Sigmoid colon (tissue), 7 donors: ENCODE data around the gene LAMA3. TPM values are rescaled to one million over a fixed set of nuclear protein-coding genes. Genes with fewer than 3 reads are reported as not detected.

ENCODE experiments used
- DNase-seq: peaks from one replicate; pipeline ENCODE4 v3.0.0-alpha.2; 2019
- H3K27ac ChIP-seq, 4 donors: fragments of 200-600 bp; sonication (generic); one replicate each; pipeline ENCODE4 v1.5.1; 2016 to 2019; ENCODE audit warnings: mild to moderate bottlenecking in 1 of 4
- H3K27me3 ChIP-seq, 3 donors: fragments of 200-600 bp; sonication (generic); one replicate each; pipeline ENCODE4 v1.5.1; 2019; ENCODE audit warnings: mild to moderate bottlenecking in 1 of 3
- H3K36me3 ChIP-seq, 4 donors: fragments of 200-600 bp; sonication (generic); one replicate each; pipeline ENCODE4 v1.5.1; 2016 to 2019
- H3K4me1 ChIP-seq, 4 donors: fragments of 200-600 bp; sonication (generic); one replicate each; pipeline ENCODE4 v1.5.1; 2017 to 2019
- H3K4me3 ChIP-seq, 4 donors: fragments of 200-600 bp; sonication (generic); one replicate each; pipeline ENCODE4 v1.5.1; 2017 to 2019; ENCODE audit warnings: mild to moderate bottlenecking in 2 of 4, moderate library complexity in 1 of 4
- H3K9me3 ChIP-seq, 4 donors: fragments of 200-600 bp in 3 of 4; sonication (generic) in 3 of 4; one replicate each; pipeline versions ENCODE4 v1.5.1 to v1.6.1; 2013 to 2019
- EP300 ChIP-seq, 4 donors: sonication (generic); formaldehyde crosslinking; IDR thresholded peaks; one replicate each; pipeline ENCODE4 v1.6.1; 2017; ENCODE audit warnings: antibody characterized with exemption in 4 of 4
- POLR2A ChIP-seq, 2 donors: fragments of 450-650 bp; IDR thresholded peaks; one replicate each; pipeline ENCODE4 v1.6.1; 2016; ENCODE audit warnings: antibody characterized with exemption in 2 of 2, mild to moderate bottlenecking in 2 of 2, moderate library complexity in 2 of 2
- POLR2AphosphoS5 ChIP-seq, 4 donors: sonication (generic); formaldehyde crosslinking; IDR thresholded peaks; one replicate each; pipeline ENCODE4 v1.6.1; 2017; ENCODE audit warnings: antibody characterized with exemption in 4 of 4
- WGBS, 2 donors: extraction: QIAGEN DNeasy Blood & Tissue Kit; methylation state at CpG; one replicate each; pipeline ENCODE4 v1.1.7; 2013; 5-methylcytosine and 5-hydroxymethylcytosine counted together
- intact Hi-C: fragments of 100-400 bp; cut with DNase I; formaldehyde crosslinking; loops from one replicate; pipeline ENCODE4 v1.15.1; 2023
- polyA plus RNA-seq, 3 donors: library from polyadenylated mRNA; stranded (reverse); fragments of 200-250 nt; gene quantifications; one replicate each; pipeline ENCODE4 v1.2.3, GENCODE V29; 2013
- total RNA-seq, 4 donors: library from RNA; depleted of rRNA; stranded (reverse); fragments of >200 nt; gene quantifications; one replicate each; pipeline ENCODE4 v1.1.0, GENCODE V29; 2016
- TF ChIP-seq, protein P1 (sequence below), 4 experiments: fragments of 450-650 bp in 3 of 4; fragments of 200-600 bp in 1 of 4; IDR thresholded peaks; one replicate each; pipeline ENCODE4 v1.5.1; 2016 to 2019; ENCODE audit warnings: antibody characterized with exemption in 4 of 4, mild to moderate bottlenecking in 3 of 4, moderate library complexity in 2 of 4
- donor health status: healthy with polysubstance abuse.
- donor health status: Bipolar disorder and iron deficiency.
- donor health status: healthy.

LAMA3 gene
- total and polyA plus RNA-seq, 7 donors: 6.0 to 19.9 (median 14.1) TPM

DNA sequence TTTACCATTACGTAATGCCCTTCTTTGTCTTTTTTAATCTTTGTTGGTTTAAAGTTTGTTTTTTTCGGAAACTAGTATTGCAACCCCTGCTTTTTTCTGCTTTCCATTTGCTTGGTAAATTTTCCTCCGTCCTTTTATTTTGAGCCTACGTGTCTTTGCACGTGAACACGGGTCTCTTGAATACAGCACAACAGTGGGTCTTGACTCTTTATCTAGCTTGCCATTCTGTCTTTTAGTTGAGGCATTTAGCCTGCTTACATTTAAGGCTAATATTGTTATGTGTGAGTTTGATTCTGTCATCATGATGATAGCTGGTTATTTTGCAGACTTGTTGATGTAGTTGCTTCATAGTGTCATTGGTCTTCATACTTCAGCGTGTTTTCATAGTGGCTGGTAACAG, 287.9 kb downstream of the LAMA3 start:
- intact Hi-C loops: no loop called here
- Histone ChIP-seq H3K4me3 (no peak overlapping the region), H3K27ac (no peak overlapping the region), H3K27me3 (no peaks in the 10 kb centered on the region), H3K4me1 (peaks cover 0 to 13% (median 12%) of the 10 kb centered on the region in 4 donors), H3K36me3 (no peaks in the 10 kb centered on the region), H3K9me3 (no peaks in the 10 kb centered on the region)
- DNase-seq: no peak
- no peak for TF ChIP-seq POLR2A (IDR thresholded peaks at IDR 0.05)
- TF ChIP-seq POLR2AphosphoS5 (IDR thresholded peaks at IDR 0.05): no peak
- TF ChIP-seq, protein P1, sequence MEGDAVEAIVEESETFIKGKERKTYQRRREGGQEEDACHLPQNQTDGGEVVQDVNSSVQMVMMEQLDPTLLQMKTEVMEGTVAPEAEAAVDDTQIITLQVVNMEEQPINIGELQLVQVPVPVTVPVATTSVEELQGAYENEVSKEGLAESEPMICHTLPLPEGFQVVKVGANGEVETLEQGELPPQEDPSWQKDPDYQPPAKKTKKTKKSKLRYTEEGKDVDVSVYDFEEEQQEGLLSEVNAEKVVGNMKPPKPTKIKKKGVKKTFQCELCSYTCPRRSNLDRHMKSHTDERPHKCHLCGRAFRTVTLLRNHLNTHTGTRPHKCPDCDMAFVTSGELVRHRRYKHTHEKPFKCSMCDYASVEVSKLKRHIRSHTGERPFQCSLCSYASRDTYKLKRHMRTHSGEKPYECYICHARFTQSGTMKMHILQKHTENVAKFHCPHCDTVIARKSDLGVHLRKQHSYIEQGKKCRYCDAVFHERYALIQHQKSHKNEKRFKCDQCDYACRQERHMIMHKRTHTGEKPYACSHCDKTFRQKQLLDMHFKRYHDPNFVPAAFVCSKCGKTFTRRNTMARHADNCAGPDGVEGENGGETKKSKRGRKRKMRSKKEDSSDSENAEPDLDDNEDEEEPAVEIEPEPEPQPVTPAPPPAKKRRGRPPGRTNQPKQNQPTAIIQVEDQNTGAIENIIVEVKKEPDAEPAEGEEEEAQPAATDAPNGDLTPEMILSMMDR (IDR thresholded peaks at IDR 0.05): no peak
- TF ChIP-seq EP300 (IDR thresholded peaks at IDR 0.05): no peak
- WGBS, 2 donors: 97% methylated on average over 7 of the region's 7 CpGs

DNA sequence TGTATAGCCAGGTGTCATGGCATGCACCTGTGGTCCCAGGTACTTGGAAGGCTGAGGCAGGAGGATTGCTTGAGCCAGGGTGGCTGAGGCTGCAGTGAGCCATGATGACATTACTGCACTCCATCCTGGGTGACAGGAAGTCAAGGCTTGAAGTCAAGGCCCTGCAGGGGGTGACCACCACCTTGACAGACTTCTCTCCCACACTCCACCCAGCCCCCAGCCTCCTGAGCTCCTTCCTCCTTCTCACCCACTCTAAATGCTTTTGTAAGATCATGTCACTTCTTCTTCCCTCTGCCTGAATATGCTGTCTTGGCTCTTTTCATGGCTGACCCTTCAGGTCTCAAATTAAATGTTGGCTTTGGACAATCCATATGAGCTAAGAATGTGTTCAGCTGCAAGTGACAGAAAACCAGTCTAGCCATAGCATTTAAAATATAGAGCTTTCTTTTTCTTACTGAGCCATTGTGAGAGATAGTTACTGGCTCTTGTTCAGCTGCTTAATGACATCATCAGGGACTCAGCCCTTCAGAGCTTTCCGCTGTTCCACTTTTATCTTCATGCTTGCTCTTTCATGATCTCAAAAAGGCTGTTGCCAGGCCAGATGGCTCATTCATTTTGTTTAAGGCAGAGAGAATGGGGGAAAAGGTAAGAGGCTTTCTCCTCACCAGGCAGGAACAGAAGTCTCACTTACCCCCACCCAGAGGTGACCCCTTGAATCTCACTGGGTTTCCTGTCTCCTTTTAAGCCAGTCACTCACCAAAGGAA, 288.6 kb downstream of the LAMA3 start:
- no peak overlapping the region for H3K4me3 ChIP-seq
- no peak for DNase-seq
- H3K27ac ChIP-seq: no peak overlapping the region
- TF ChIP-seq, protein P1 (IDR thresholded peaks at IDR 0.05): no peak
- TF ChIP-seq EP300 (IDR thresholded peaks at IDR 0.05): no peak
- H3K9me3 ChIP-seq: no peaks in the 10 kb centered on the region
- peaks cover 0 to 21% (median 19%) of the 10 kb centered on the region in 4 donors for H3K4me1 ChIP-seq
- H3K27me3 ChIP-seq: no peaks in the 10 kb centered on the region
- intact Hi-C loops: no loop called here
- no peaks in the 10 kb centered on the region for H3K36me3 ChIP-seq
- 75 to 98% methylated on average over 1 of the region's 1 CpG for WGBS, 2 donors

DNA sequence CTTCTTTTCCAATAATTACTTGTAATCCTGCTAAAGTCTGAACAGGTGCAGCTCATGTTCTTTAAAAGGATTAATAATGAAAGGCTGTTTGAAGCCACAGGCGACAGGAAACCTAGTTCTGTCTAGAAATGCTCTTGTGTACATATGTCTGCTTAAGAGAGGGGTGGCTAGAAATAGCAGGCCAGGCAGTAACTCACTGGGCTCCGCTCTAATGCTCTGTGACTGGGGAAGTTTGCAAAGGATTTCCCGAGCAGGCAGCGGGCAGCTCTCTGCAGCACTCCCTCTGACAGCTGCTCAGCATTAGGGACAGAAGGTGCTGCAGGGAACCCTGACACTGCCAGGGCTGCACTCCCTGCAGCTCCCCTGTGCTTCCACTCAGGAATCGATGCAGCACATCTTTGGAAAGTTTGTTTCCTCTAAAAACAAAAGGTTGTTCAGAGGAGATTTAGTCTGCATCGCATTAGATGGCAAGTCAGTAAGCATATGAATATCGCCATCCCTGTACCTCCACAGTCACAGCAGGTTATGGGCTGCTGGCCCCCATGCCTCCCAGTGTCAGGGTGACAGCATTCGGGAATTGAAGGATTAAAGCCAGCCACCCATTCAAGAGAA, 292.2 kb downstream of the LAMA3 start:
- peak overlapping the region; percentile 74 to 84 (median 84) for H3K27ac ChIP-seq
- WGBS, 2 donors: 72 to 88% methylated on average over 8 of the region's 8 CpGs
- intact Hi-C loops: no loop called here
- H3K4me3 ChIP-seq: no peak overlapping the region
- H3K9me3 ChIP-seq: no peaks in the 10 kb centered on the region
- no peaks in the 10 kb centered on the region for H3K27me3 ChIP-seq
- TF ChIP-seq POLR2A (IDR thresholded peaks at IDR 0.05): no peak
- TF ChIP-seq, protein P1 (IDR thresholded peaks at IDR 0.05): no peak
- no peak for TF ChIP-seq POLR2AphosphoS5 (IDR thresholded peaks at IDR 0.05)
- TF ChIP-seq EP300 (IDR thresholded peaks at IDR 0.05): no peak
- peaks cover 0 to 26% (median 23%) of the 10 kb centered on the region in 4 donors for H3K4me1 ChIP-seq
- no peaks in the 10 kb centered on the region for H3K36me3 ChIP-seq
- DNase-seq: no peak

DNA sequence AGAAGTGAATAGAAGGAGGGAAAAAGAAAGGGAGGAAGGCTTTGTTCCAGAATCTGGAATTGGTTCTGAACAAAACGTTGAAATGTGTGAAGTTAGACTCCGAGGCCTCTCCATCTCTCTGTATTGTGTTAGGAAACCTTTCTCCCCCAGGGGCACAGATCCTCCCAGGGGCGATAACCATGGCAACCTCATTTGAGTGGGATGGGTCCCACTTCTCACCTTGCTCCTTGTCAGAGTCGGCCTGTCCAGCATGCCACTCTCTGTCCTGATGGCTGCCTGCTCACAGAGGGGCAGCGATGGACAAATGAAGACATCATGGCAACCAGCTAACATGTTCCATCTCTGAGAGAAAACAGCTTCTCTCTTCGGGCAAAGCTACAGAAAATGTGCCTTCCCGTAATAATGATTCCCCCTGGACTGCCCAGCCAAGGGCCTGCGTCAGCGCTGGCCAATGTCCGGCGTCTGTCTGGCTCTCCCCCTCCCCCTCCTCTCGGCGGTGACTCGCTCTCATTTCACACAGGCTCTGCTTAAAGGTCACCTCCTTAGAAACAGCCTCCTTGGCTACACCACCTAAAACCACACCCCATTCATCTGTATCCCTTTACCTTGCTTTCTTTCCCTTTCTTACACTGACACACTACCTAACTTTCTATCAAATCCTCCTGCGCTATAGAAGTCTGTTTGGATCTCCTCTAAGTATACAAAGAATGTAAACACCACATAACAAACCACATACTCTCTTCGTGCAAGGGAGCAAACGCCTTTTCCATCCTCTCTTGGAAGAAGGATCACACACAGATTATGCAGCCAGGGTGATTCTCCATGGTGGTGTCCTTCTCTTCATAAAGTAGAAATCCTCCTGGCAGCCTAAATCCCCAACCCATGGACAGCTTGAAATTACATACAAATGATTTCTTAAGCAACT, 293.2 kb downstream of the LAMA3 start:
- peaks cover 0 to 26% (median 23%) of the 10 kb centered on the region in 4 donors for H3K4me1 ChIP-seq
- TF ChIP-seq EP300 (IDR thresholded peaks at IDR 0.05) (peak in 1 of 4 donors; percentile 60), POLR2AphosphoS5 (IDR thresholded peaks at IDR 0.05) (peak; percentile 36 to 75 (median 66)), POLR2A (IDR thresholded peaks at IDR 0.05) (no peak)
- TF ChIP-seq, protein P1 (IDR thresholded peaks at IDR 0.05): no peak
- intact Hi-C loops: no loop called here
- no peaks in the 10 kb centered on the region for H3K27me3 ChIP-seq
- no peaks in the 10 kb centered on the region for H3K9me3 ChIP-seq
- WGBS, 2 donors: 33 to 56% methylated on average over 17 of the region's 17 CpGs
- peak overlapping the region in 3 of 4 donors; percentile 14 to 19 (median 18) for H3K4me3 ChIP-seq
- peak; percentile 85 for DNase-seq
- no peaks in the 10 kb centered on the region for H3K36me3 ChIP-seq
- H3K27ac ChIP-seq: peak overlapping the region; percentile 74 to 84 (median 84)
